HG03280 (cell line): ENCODE results near the gene FAM53B.

Experiments
- ATAC-seq: cut with Tn5 transposase; IDR thresholded peaks from one replicate; pipeline ENCODE4 v1.9.1; 2021; ENCODE audit warnings: mild to moderate bottlenecking, moderate library complexity; ENCODE audit not compliant: unreplicated experiment

Gene FAM53B

GRCh38 chr10:124639206-124639605 lies 105.0 kb downstream of the FAM53B start:
- no peak for ATAC-seq

GRCh38 chr10:124637746-124638145 lies 106.4 kb downstream of the FAM53B start:
- ATAC-seq = no peak

GRCh38 chr10:124637091-124637700 lies 107.0 kb downstream of the FAM53B start:
- ATAC-seq = no peak

GRCh38 chr10:124636271-124636995 lies 107.7 kb downstream of the FAM53B start:
- ATAC-seq = no peak

GRCh38 chr10:124632566-124632965 lies 111.6 kb downstream of the FAM53B start:
- no peak for ATAC-seq

GRCh38 chr10:124632064-124632531 lies 112.1 kb downstream of the FAM53B start:
- no peak for ATAC-seq

- no peak for ATAC-seq
These were observed 113.6 kb downstream of the FAM53B start for GRCh38 chr10:124630551-124630950.

GRCh38 chr10:124629842-124630241 lies 114.3 kb downstream of the FAM53B start:
- no peak for ATAC-seq

- ATAC-seq = no peak
These were observed 114.8 kb downstream of the FAM53B start for GRCh38 chr10:124629415-124629814.

GRCh38 chr10:124628676-124629021 lies 115.5 kb downstream of the FAM53B start:
- ATAC-seq = no peak

GRCh38 chr10:124627866-124628675 lies 116.1 kb downstream of the FAM53B start:
- no peak for ATAC-seq

GRCh38 chr10:124626759-124627380 lies 117.3 kb downstream of the FAM53B start:
- peak; percentile 56 for ATAC-seq

GRCh38 chr10:124625831-124626238 lies 118.3 kb downstream of the FAM53B start:
- no peak for ATAC-seq

- ATAC-seq = no peak
These were observed 119.3 kb downstream of the FAM53B start for GRCh38 chr10:124624895-124625294.

- no peak for ATAC-seq
These were observed 119.7 kb downstream of the FAM53B start for GRCh38 chr10:124624466-124624865.

GRCh38 chr10:124624006-124624405 lies 120.2 kb downstream of the FAM53B start:
- no peak for ATAC-seq

GRCh38 chr10:124622866-124623536 lies 121.2 kb downstream of the FAM53B start:
- ATAC-seq = no peak

- ATAC-seq = no peak
These were observed 122.0 kb downstream of the FAM53B start for GRCh38 chr10:124622158-124622557.

- ATAC-seq = no peak
These were observed 122.5 kb downstream of the FAM53B start for GRCh38 chr10:124621637-124622036.

GRCh38 chr10:124619802-124620490 lies 124.2 kb downstream of the FAM53B start:
- ATAC-seq = peak; percentile 63
